ENCODE data around the gene CLSTN2. TPM values are rescaled to one million over a fixed set of nuclear protein-coding genes. Genes with fewer than 3 reads are reported as not detected.

Gene CLSTN2
- total and polyA plus RNA-seq, 4 donors = 0.09 to 2.2 (median 0.55) TPM

GRCh38 chr3:140093742-140094141, 158.8 kb downstream of the CLSTN2 start (continued):
- TF ChIP-seq REST (IDR thresholded peaks at IDR 0.05) (no peak), HNF4A (conservative IDR thresholded peaks at IDR 0.05) (no peak), JUND (IDR thresholded peaks at IDR 0.05) (no peak), SP1 (IDR thresholded peaks at IDR 0.05) (no peak), RXRA (IDR thresholded peaks at IDR 0.05) (no peak), EGR1 (IDR thresholded peaks at IDR 0.05; ENCODE audit: low read depth in 2 of 2) (no peak), FOXA2 (IDR thresholded peaks at IDR 0.05) (no peak)

GRCh38 chr3:140094487-140094886, 159.5 kb downstream of the CLSTN2 start:
- no peak for TF ChIP-seq ZBTB33 (IDR thresholded peaks at IDR 0.05)
- TF ChIP-seq SP1 (IDR thresholded peaks at IDR 0.05) = no peak
- TF ChIP-seq GABPA (IDR thresholded peaks at IDR 0.05 in 1 of 2, conservative IDR thresholded peaks at IDR 0.05 in 1 of 2) = no peak
- no peak for TF ChIP-seq NR2F2 (IDR thresholded peaks at IDR 0.05)
- TF ChIP-seq JUND (IDR thresholded peaks at IDR 0.05) = no peak
- TF ChIP-seq RAD21 (IDR thresholded peaks at IDR 0.05) = no peak
- TF ChIP-seq ATF3 (IDR thresholded peaks at IDR 0.05) = no peak
- TF ChIP-seq HNF4G (IDR thresholded peaks at IDR 0.05) = no peak
- no peak for TF ChIP-seq EGR1 (IDR thresholded peaks at IDR 0.05; ENCODE audit: low read depth in 2 of 2)
- no peak for TF ChIP-seq FOXA1 (IDR thresholded peaks at IDR 0.05)
- TF ChIP-seq TAF1 (conservative IDR thresholded peaks at IDR 0.05) = no peak
- no peak for TF ChIP-seq REST (IDR thresholded peaks at IDR 0.05)
- TF ChIP-seq YY1 (IDR thresholded peaks at IDR 0.05) = no peak
- WGBS = 94% methylated on average over 1 of the region's 1 CpG
- no peak overlapping the region for H3K9ac ChIP-seq (ENCODE audit: low read depth in 1 of 2, low read length in 2 of 2)
- no peak for DNase-seq (ENCODE audit: low spot score)
- no peaks in the 10 kb centered on the region for H3K36me3 ChIP-seq (ENCODE audit: control insufficient read depth in 4 of 4, insufficient read depth in 3 of 4, low read depth in 1 of 4, low read length in 3 of 4)
- no peaks in the 10 kb centered on the region for H3K9me3 ChIP-seq (ENCODE audit: control insufficient read depth in 4 of 4, low read length in 3 of 4)
- no peaks in the 10 kb centered on the region for H3K4me1 ChIP-seq (ENCODE audit: control insufficient read depth in 4 of 4, insufficient read depth in 4 of 4, low read length in 3 of 4)
- H3K27me3 ChIP-seq (ENCODE audit: control insufficient read depth in 4 of 4, insufficient read depth in 4 of 4, low read length in 3 of 4) = peaks cover 0 to 4% (median 0%) of the 10 kb centered on the region in 4 donors
- H3K4me3 ChIP-seq (ENCODE audit: low read depth in 1 of 3, low read length in 3 of 3) = no peak overlapping the region
- no peak overlapping the region for H3K27ac ChIP-seq (ENCODE audit: low read depth in 1 of 2, low read length in 2 of 2)
